ENCODE results near the gene TNFSF9.
"Not testable (repeated sequence)": the region's sequence is repeated elsewhere in the genome, so short reads cannot be mapped to it uniquely, and the experiment has no call there.

DNA sequence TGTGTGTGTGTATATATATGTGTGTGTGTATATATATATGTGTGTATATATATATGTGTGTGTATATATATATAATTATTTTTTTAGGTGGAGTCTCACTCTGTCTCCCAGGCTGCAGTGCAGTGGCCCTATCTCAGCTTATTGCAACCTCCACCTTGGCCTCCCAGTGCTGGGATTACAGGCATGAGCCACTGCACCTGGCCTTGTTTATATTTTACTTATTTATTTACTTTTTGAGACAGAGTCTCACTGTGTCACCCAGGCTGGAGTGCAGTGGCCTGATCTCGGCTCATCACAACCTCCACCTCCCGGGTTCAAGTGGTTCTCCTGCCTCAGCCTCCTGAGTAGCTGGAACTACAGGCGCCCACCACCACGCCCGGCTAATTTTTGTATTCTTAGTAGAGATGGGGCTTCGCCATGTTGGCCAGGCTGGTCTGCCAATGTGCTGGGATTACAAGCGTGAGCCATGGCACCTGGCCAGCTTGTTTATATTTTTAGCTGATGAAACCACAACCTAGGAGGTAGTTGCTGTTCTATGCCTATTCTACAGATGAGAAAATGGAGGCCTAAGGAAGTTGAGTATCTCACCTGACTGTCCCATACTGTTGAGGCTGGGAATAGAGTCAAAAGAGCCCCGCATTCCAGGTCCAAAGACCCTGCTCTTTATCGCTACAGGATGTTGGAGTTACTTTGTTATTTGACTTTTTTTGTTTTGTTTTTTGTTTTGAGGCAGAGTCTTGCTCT, 22.6 kb upstream of the TNFSF9 start:
- not testable (repeated sequence) for TF ChIP-seq EZH2 (IDR thresholded peaks at IDR 0.05; ENCODE audit: borderline replicate concordance, insufficient read depth, low read depth, low read length, poor library complexity, severe bottlenecking)
- TF ChIP-seq, protein P1, sequence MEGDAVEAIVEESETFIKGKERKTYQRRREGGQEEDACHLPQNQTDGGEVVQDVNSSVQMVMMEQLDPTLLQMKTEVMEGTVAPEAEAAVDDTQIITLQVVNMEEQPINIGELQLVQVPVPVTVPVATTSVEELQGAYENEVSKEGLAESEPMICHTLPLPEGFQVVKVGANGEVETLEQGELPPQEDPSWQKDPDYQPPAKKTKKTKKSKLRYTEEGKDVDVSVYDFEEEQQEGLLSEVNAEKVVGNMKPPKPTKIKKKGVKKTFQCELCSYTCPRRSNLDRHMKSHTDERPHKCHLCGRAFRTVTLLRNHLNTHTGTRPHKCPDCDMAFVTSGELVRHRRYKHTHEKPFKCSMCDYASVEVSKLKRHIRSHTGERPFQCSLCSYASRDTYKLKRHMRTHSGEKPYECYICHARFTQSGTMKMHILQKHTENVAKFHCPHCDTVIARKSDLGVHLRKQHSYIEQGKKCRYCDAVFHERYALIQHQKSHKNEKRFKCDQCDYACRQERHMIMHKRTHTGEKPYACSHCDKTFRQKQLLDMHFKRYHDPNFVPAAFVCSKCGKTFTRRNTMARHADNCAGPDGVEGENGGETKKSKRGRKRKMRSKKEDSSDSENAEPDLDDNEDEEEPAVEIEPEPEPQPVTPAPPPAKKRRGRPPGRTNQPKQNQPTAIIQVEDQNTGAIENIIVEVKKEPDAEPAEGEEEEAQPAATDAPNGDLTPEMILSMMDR (IDR thresholded peaks at IDR 0.05): not testable (repeated sequence)
